Head of caudate nucleus (tissue), 42 donors: ENCODE measurements around the gene SEC31A.

Experiments
- DNase-seq, 42 donors: peaks; one replicate each; pipeline versions ENCODE4 v3.0.0 to v3.0.0-alpha.2; 2020 to 2021; ENCODE audit warnings: mixed read lengths in 7 of 42
- intact Hi-C: fragments of 100-400 bp; cut with DNase I; formaldehyde crosslinking; loops from one replicate; pipeline ENCODE4 v1.15.0; 2022

The SEC31A gene

GRCh38 chr4:82782626-82783345 is 108.2 kb downstream of the SEC31A start:
- peak in 16 of 42 donors; percentile 20 to 78 (median 50) for DNase-seq

GRCh38 chr4:82780752-82781231 is 110.2 kb downstream of the SEC31A start:
- peak in 41 of 42 donors; percentile 47 to 91 (median 76) for DNase-seq
- intact Hi-C loops: no loop called here

More at GRCh38 chr4:82782626-82783345, 108.2 kb downstream of the SEC31A start:
- intact Hi-C loops: no loop called here

- peak in 7 of 42 donors; percentile 7 to 34 (median 11) for DNase-seq
- intact Hi-C loops: no loop called here
Observed at GRCh38 chr4:82780170-82780751, 110.7 kb downstream of the SEC31A start.

GRCh38 chr4:82779032-82779431 is 111.9 kb downstream of the SEC31A start:
- DNase-seq: peak in 7 of 42 donors; percentile 4 to 35 (median 14)
- intact Hi-C loops: no loop called here

GRCh38 chr4:82777857-82778525 is 113.0 kb downstream of the SEC31A start:
- intact Hi-C loops: no loop called here

GRCh38 chr4:82776925-82777542 is 113.9 kb downstream of the SEC31A start:
- DNase-seq: peak in 5 of 42 donors; percentile 1 to 25 (median 9)
- intact Hi-C loops: no loop called here

More at GRCh38 chr4:82777857-82778525, 113.0 kb downstream of the SEC31A start:
- peak in 5 of 42 donors; percentile 1 to 40 (median 10) for DNase-seq

GRCh38 chr4:82775243-82775642 is 115.7 kb downstream of the SEC31A start:
- intact Hi-C loops: no loop called here
- peak in 1 of 42 donors; percentile 0 for DNase-seq

- intact Hi-C loops: no loop called here
- DNase-seq: peak in 36 of 42 donors; percentile 36 to 84 (median 60)
Observed at GRCh38 chr4:82774711-82775171, 116.2 kb downstream of the SEC31A start.

- peak in 35 of 42 donors; percentile 25 to 85 (median 58) for DNase-seq
- intact Hi-C loops: no loop called here
Observed at GRCh38 chr4:82773057-82773456, 117.9 kb downstream of the SEC31A start.

- intact Hi-C loops: no loop called here
- DNase-seq: peak; percentile 28 to 93 (median 77)
Observed at GRCh38 chr4:82770607-82771006, 120.3 kb downstream of the SEC31A start.
